IMR-90 (cell line): ENCODE data around the gene AGBL1. TPM values are rescaled to one million over a fixed set of nuclear protein-coding genes. Genes with fewer than 3 reads are reported as not detected.

Source experiments
- ATAC-seq: fragments of 200-7000 bp; cut with Tn5 transposase; 2 replicates; pipeline ENCODE4 v1.9.1; 2020; ENCODE audit warnings: low read depth, mild to moderate bottlenecking, moderate library complexity
- BruUV-seq: library from RNA; stranded (reverse); fragments of 400-500 nt; replicated peaks from 2 replicates; lab custom pipeline; 2021; lab: Mats Ljungman, UMichigan
- CTCF ChIA-PET: fragments of 300-600 bp; formaldehyde crosslinking; extraction: SDS; loops from one replicate; lab custom pipeline; 2021; ENCODE audit warnings: antibody characterized with exemption; lab: Yijun Ruan, JAX
- POLR2A ChIA-PET: fragments of 300-600 bp; sonication (Branson Sonifier 250); formaldehyde crosslinking; loops from one replicate; lab custom pipeline; 2022; ENCODE audit warnings: antibody characterized with exemption; ENCODE audit not compliant: unreplicated experiment; lab: Charles Lee
- DNase-seq: peaks from one replicate; pipeline ENCODE4 v3.0.0; 2013
- H2AFZ ChIP-seq: replicated peaks from 2 replicates; pipeline ENCODE3; 2013; ENCODE audit warnings: low read length, mild to moderate bottlenecking; ENCODE audit not compliant: poor library complexity
- H2AK5ac ChIP-seq: 2 replicates; pipeline ENCODE4 v1.6.1; 2013; ENCODE audit warnings: low read depth, low read length, inconsistent platforms
- H2AK9ac ChIP-seq: replicated peaks from 2 replicates; pipeline ENCODE3; 2013; ENCODE audit warnings: mild to moderate bottlenecking, low read depth, low read length, moderate library complexity; ENCODE audit not compliant: poor library complexity
- H2BK120ac ChIP-seq: 2 replicates; pipeline ENCODE4 v1.6.1; 2013; ENCODE audit warnings: low read depth, low read length, inconsistent platforms
- H2BK15ac ChIP-seq: 3 replicates; pipeline ENCODE4 v1.6.1; 2013; ENCODE audit warnings: low read depth, low read length, inconsistent platforms
- H2BK20ac ChIP-seq: 2 replicates; pipeline ENCODE4 v1.6.1; 2013; ENCODE audit warnings: low read depth, mild to moderate bottlenecking, inconsistent platforms, low read length, moderate library complexity
- H2BK5ac ChIP-seq: 2 replicates; pipeline ENCODE4 v1.6.1; 2013; ENCODE audit warnings: mild to moderate bottlenecking, low read depth, low read length, inconsistent platforms; ENCODE audit not compliant: poor library complexity, severe bottlenecking
- H3K14ac ChIP-seq: replicated peaks from 2 replicates; pipeline ENCODE4 v1.6.1; 2013; ENCODE audit warnings: low read depth, low read length, inconsistent platforms
- H3K18ac ChIP-seq: 2 replicates; pipeline ENCODE4 v1.6.1; 2013; ENCODE audit warnings: low read depth, low read length, control low read depth
- H3K23ac ChIP-seq: 2 replicates; pipeline ENCODE4 v1.6.1; 2013; ENCODE audit warnings: low read depth, low read length, inconsistent platforms
- H3K27ac ChIP-seq: 2 replicates; pipeline ENCODE4 v1.5.1; 2013; ENCODE audit warnings: mild to moderate bottlenecking, control low read depth, low read length; ENCODE audit not compliant: insufficient read depth
- H3K27me3 ChIP-seq: 2 replicates; pipeline ENCODE4 v1.6.1; 2013; ENCODE audit warnings: low read length; ENCODE audit not compliant: control insufficient read depth, insufficient read depth
- H3K36me3 ChIP-seq: 2 replicates; pipeline ENCODE4 v1.6.1; 2013; ENCODE audit warnings: low read length, mixed read lengths; ENCODE audit not compliant: control insufficient read depth, insufficient read depth
- H3K4ac ChIP-seq: 2 replicates; pipeline ENCODE4 v1.6.1; 2013; ENCODE audit warnings: low read depth, low read length, inconsistent platforms
- H3K4me1 ChIP-seq: 2 replicates; pipeline ENCODE4 v1.6.1; 2013; ENCODE audit warnings: low read length, mixed read lengths; ENCODE audit not compliant: control insufficient read depth, insufficient read depth
- H3K4me2 ChIP-seq: 2 replicates; pipeline ENCODE4 v1.6.1; 2013; ENCODE audit warnings: low read depth, mild to moderate bottlenecking, control low read depth, low read length, moderate library complexity
- H3K4me3 ChIP-seq: 2 replicates; pipeline ENCODE4 v1.5.1; 2013; ENCODE audit warnings: low read depth, mild to moderate bottlenecking, control low read depth, low read length, moderate library complexity; ENCODE audit not compliant: insufficient read depth
- H3K56ac ChIP-seq: 2 replicates; pipeline ENCODE4 v1.6.1; 2013; ENCODE audit warnings: low read length, inconsistent platforms; ENCODE audit not compliant: insufficient read depth; ENCODE audit errors: extremely low read depth
- H3K79me1 ChIP-seq, 2 experiments: 2 replicates each; pipeline ENCODE4 v1.6.1; 2013; ENCODE audit warnings: low read length in 2 of 2, inconsistent platforms in 1 of 2, low read depth in 1 of 2
- H3K9ac ChIP-seq: 2 replicates; pipeline ENCODE4 v1.6.1; 2013; ENCODE audit warnings: low read depth, low read length, control low read depth
- H3K9me1 ChIP-seq: 2 replicates; pipeline ENCODE4 v1.6.1; 2013; ENCODE audit warnings: low read length, inconsistent platforms; ENCODE audit not compliant: insufficient read depth
- H3K9me3 ChIP-seq: 2 replicates; pipeline ENCODE4 v1.6.1; 2013; ENCODE audit warnings: low read length; ENCODE audit not compliant: control insufficient read depth, insufficient read depth
- H4K20me1 ChIP-seq: 2 replicates; pipeline ENCODE4 v1.6.1; 2013; ENCODE audit warnings: low read length, inconsistent platforms; ENCODE audit not compliant: insufficient read depth
- H4K5ac ChIP-seq: 2 replicates; pipeline ENCODE4 v1.6.1; 2013; ENCODE audit warnings: mild to moderate bottlenecking, low read depth, low read length, control low read depth
- H4K8ac ChIP-seq, 2 experiments: 2 replicates each; pipeline ENCODE4 v1.6.1; 2013; ENCODE audit warnings: low read depth in 2 of 2, low read length in 2 of 2, control low read depth in 1 of 2, inconsistent platforms in 1 of 2
- H4K91ac ChIP-seq: 2 replicates; pipeline ENCODE4 v1.6.1; 2013; ENCODE audit warnings: low read depth, low read length, inconsistent platforms; ENCODE audit not compliant: insufficient read depth
- CEBPB ChIP-seq: IDR thresholded peaks from 2 replicates; pipeline ENCODE4 v1.6.1; 2012; ENCODE audit warnings: low read depth, low read length, improper control_type of control experiment
- CHD1 ChIP-seq: IDR thresholded peaks from 2 replicates; pipeline ENCODE4 v1.6.1; 2012; ENCODE audit warnings: low read depth, low read length, improper control_type of control experiment
- MAZ ChIP-seq: IDR thresholded peaks from 2 replicates; pipeline ENCODE4 v1.6.1; 2012; ENCODE audit warnings: low read depth, mild to moderate bottlenecking, low read length, improper control_type of control experiment, moderate library complexity, borderline replicate concordance
- NFE2L2 ChIP-seq: fragments of 150-350 bp; IDR thresholded peaks from 2 replicates; pipeline ENCODE4 v1.6.1; 2016; ENCODE audit warnings: low read depth, mild to moderate bottlenecking, low read length
- RAD21 ChIP-seq: IDR thresholded peaks from 2 replicates; pipeline ENCODE4 v1.6.1; 2012; ENCODE audit warnings: low read length, improper control_type of control experiment
- RFX5 ChIP-seq: IDR thresholded peaks from 2 replicates; pipeline ENCODE4 v1.8.0; 2012; ENCODE audit warnings: low read depth, mild to moderate bottlenecking, low read length, moderate library complexity
- WGBS, 2 experiments: methylation state at CpG; one replicate each; pipeline versions ENCODE4 v1.1.5 to v1.1.7; 2013; ENCODE audit warnings: missing lambda C conversion rate in 2 of 2; ENCODE audit not compliant: insufficient read length in 1 of 2; ENCODE audit errors: extremely low coverage in 2 of 2; 5-methylcytosine and 5-hydroxymethylcytosine counted together
- dilution Hi-C: fragments of 300-500 bp; cut with HindIII; formaldehyde crosslinking; loops from one replicate; pipeline ENCODE4 v1.14.3; 2018; ENCODE audit warnings: low sequenced_read_pairs; ENCODE audit not compliant: unreplicated experiment
- in situ Hi-C: fragments of 300-500 bp; cut with MboI; formaldehyde crosslinking; loops from 3 replicates; pipeline ENCODE4 v1.14.3; 2019; ENCODE audit warnings: low sequenced_read_pairs, inconsistent platforms, mixed read lengths
- intact Hi-C: fragments of 100-400 bp; cut with micrococcal nuclease; formaldehyde crosslinking; loops from 2 replicates; pipeline ENCODE4 v1.10.0; 2022
- polyA plus RNA-seq, 3 experiments: library from polyadenylated mRNA; depleted of rRNA; stranded (reverse); fragments of >200 nt; gene quantifications; 2 replicates each; pipeline ENCODE4 v1.2.3, GENCODE V29; 2012; ENCODE audit warnings: low replicate concordance in 1 of 3
- total RNA-seq: library from RNA; depleted of rRNA; stranded (reverse); fragments of >200 nt; gene quantifications from 2 replicates; pipeline ENCODE4 v1.2.3, GENCODE V29; 2012
- TF ChIP-seq, protein P1 (sequence below): fragments of 150-350 bp; IDR thresholded peaks from 2 replicates; pipeline ENCODE4 v1.6.1; 2016; ENCODE audit warnings: low read depth, mild to moderate bottlenecking, low read length, moderate library complexity, borderline replicate concordance
- TF ChIP-seq, protein P2 (sequence below): conservative IDR thresholded peaks from 2 replicates; pipeline ENCODE4 v1.5.1; 2012; ENCODE audit warnings: mild to moderate bottlenecking, low read depth, low read length, improper control_type of control experiment

The AGBL1 gene
- total and polyA plus RNA-seq, 2 of the 4 experiments (the other 2 are of a cell fraction): not detected

DNA sequence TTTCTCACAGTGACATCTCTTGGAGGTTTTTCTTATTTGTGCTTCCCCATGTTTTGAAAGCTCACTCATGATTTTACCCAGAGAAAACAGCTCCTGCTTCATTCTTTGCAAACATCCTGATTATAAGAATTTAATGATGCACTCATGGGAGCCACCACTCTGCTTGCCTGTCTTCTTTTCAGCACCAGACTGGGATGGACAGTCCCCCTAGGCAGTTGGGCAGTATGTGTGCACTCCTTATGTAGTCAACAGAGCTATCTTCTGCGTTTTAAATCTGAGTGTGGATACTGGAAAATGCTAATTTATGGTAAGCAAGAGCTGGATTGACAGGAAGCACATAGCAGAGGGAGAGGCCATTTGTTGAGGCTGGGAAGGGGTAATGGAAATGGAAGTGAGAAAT, 276.1 kb downstream of the AGBL1 start:
- H3K27me3 ChIP-seq: no peaks in the 10 kb centered on the region
- H2AK9ac ChIP-seq: no peak overlapping the region
- intact Hi-C loops (no loop called here), dilution Hi-C loops (no loop called here), in situ Hi-C loops (no loop called here)
- TF ChIP-seq MAZ (no peak), CEBPB (no peak), RFX5 (no peak), CHD1 (no peak), NFE2L2 (no peak), RAD21 (no peak)
- TF ChIP-seq, protein P1, sequence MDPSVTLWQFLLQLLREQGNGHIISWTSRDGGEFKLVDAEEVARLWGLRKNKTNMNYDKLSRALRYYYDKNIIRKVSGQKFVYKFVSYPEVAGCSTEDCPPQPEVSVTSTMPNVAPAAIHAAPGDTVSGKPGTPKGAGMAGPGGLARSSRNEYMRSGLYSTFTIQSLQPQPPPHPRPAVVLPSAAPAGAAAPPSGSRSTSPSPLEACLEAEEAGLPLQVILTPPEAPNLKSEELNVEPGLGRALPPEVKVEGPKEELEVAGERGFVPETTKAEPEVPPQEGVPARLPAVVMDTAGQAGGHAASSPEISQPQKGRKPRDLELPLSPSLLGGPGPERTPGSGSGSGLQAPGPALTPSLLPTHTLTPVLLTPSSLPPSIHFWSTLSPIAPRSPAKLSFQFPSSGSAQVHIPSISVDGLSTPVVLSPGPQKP: no peak
- TF ChIP-seq, protein P2, sequence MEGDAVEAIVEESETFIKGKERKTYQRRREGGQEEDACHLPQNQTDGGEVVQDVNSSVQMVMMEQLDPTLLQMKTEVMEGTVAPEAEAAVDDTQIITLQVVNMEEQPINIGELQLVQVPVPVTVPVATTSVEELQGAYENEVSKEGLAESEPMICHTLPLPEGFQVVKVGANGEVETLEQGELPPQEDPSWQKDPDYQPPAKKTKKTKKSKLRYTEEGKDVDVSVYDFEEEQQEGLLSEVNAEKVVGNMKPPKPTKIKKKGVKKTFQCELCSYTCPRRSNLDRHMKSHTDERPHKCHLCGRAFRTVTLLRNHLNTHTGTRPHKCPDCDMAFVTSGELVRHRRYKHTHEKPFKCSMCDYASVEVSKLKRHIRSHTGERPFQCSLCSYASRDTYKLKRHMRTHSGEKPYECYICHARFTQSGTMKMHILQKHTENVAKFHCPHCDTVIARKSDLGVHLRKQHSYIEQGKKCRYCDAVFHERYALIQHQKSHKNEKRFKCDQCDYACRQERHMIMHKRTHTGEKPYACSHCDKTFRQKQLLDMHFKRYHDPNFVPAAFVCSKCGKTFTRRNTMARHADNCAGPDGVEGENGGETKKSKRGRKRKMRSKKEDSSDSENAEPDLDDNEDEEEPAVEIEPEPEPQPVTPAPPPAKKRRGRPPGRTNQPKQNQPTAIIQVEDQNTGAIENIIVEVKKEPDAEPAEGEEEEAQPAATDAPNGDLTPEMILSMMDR: no peak
- H3K9ac ChIP-seq: no peak overlapping the region
- DNase-seq (no peak), ATAC-seq (no peak)
- H3K23ac ChIP-seq: no peak overlapping the region
- H4K8ac ChIP-seq: no peak overlapping the region
- BruUV-seq: no TSS peak
- no peak overlapping the region for H3K4ac ChIP-seq
- no peak overlapping the region for H3K4me2 ChIP-seq
- H3K27ac ChIP-seq: no peak overlapping the region
- no peak overlapping the region for H4K5ac ChIP-seq
- H4K20me1 ChIP-seq: no peaks in the 10 kb centered on the region
- no peak overlapping the region for H4K91ac ChIP-seq
- H2BK15ac ChIP-seq: no peak overlapping the region
- H3K9me3 ChIP-seq: peaks cover 2% of the 10 kb centered on the region; the same call in 1 of the 2 replicates
- no peaks in the 10 kb centered on the region for H3K79me1 ChIP-seq
- H3K36me3 ChIP-seq: no peaks in the 10 kb centered on the region
- H3K14ac ChIP-seq: no peak overlapping the region
- ChIA-PET CTCF (no interaction called here), POLR2A (no interaction called here)
- no peak overlapping the region for H2BK5ac ChIP-seq
- no peak overlapping the region for H3K18ac ChIP-seq
- no peak overlapping the region for H2AFZ ChIP-seq
- H2AK5ac ChIP-seq: no peak overlapping the region
- no peak overlapping the region for H3K56ac ChIP-seq
- H3K4me1 ChIP-seq: no peaks in the 10 kb centered on the region
- H2BK20ac ChIP-seq: no peak overlapping the region
- H3K4me3 ChIP-seq: no peak overlapping the region
- H3K9me1 ChIP-seq: no peaks in the 10 kb centered on the region
- no CpG with 5 or more reads among the region's 1 CpG for WGBS, 2 experiments
- H2BK120ac ChIP-seq: no peak overlapping the region
